ENCODE results near the gene KCNA1.

DNA sequence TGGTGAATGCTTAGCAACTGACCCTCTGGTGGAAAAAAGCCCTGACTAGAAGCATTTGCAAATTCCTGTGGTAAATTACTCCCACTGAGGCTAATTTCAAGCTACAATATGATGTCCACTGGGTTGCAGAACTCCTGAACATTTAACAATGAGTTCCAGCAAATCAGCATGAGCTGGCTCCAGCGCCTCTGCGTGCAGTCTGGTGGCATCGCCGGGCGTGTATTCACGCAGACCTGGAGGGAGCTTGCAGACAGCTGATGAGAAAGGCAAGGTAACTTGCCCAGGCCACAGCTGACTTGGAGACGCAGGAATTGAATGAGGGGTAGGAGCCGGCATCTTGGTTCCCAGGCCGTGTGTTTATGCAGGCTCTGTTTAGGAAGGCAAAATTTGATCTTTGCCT, 45.1 kb upstream of the KCNA1 start:
- TF ChIP-seq, protein P1, sequence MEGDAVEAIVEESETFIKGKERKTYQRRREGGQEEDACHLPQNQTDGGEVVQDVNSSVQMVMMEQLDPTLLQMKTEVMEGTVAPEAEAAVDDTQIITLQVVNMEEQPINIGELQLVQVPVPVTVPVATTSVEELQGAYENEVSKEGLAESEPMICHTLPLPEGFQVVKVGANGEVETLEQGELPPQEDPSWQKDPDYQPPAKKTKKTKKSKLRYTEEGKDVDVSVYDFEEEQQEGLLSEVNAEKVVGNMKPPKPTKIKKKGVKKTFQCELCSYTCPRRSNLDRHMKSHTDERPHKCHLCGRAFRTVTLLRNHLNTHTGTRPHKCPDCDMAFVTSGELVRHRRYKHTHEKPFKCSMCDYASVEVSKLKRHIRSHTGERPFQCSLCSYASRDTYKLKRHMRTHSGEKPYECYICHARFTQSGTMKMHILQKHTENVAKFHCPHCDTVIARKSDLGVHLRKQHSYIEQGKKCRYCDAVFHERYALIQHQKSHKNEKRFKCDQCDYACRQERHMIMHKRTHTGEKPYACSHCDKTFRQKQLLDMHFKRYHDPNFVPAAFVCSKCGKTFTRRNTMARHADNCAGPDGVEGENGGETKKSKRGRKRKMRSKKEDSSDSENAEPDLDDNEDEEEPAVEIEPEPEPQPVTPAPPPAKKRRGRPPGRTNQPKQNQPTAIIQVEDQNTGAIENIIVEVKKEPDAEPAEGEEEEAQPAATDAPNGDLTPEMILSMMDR (IDR thresholded peaks at IDR 0.05 in 4 of 5, conservative IDR thresholded peaks at IDR 0.05 in 1 of 5), result no peak
- no peak for TF ChIP-seq POLR2A (IDR thresholded peaks at IDR 0.05)
